Endometrial microvascular endothelial cells (primary cell): ENCODE data around the gene DYNLRB1. TPM values are rescaled to one million over a fixed set of nuclear protein-coding genes. Genes with fewer than 3 reads are reported as not detected.

ENCODE experiments used
- in situ Hi-C: cut with HindIII; loops from 2 replicates; pipeline ENCODE4 v1.10.0; 2017; ENCODE audit warnings: low sequenced_read_pairs, low pct_unique_long_range_greater_than_20kb; ENCODE audit errors: inconsistent ontology term
- total RNA-seq: library from RNA; depleted of rRNA; stranded (reverse); fragments of >200 nt; gene quantifications from one replicate; pipeline ENCODE4 v1.2.3, GENCODE V29; 2015; ENCODE audit errors: inconsistent ontology term

The DYNLRB1 gene
- total RNA-seq, 1 donor from 2014 or later: 137 TPM

DNA sequence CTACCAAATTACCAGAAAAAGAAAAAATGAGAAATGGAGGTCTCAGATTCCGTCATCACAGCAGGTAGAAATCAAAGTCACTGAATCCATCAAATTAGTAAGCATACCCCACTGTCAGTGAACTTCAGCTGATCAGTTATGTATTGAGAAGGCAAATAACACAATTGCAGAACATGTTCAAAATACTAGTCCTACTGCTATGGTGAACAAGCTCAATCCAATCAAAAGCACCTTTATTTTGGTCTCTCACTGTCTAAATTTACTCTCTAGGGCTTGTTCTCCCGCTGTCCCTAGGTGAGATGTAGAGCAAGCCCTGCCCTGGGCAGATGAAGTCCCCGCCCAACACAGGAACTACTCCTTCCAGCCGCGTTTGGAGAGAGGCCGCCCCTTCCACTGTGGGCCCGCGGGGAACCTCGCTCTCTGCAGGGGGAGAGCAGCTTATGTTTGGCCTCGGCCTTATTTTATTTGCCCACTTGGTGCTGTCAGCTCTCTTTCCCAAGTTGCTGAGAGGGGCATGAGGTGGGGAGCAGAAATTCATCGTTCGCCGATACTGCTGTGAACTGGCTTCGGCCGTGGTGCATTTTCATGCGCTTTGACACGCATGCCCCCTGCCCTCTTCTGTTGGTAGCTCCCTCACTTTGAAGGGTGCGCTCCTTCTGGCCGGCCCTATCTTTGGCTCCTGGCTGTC lies 28.0 kb downstream of the DYNLRB1 start:
- in situ Hi-C loops: no loop called here

GRCh38 chr20:34546751-34547181 lies 30.5 kb downstream of the DYNLRB1 start:
- in situ Hi-C loops: no loop called here

DNA sequence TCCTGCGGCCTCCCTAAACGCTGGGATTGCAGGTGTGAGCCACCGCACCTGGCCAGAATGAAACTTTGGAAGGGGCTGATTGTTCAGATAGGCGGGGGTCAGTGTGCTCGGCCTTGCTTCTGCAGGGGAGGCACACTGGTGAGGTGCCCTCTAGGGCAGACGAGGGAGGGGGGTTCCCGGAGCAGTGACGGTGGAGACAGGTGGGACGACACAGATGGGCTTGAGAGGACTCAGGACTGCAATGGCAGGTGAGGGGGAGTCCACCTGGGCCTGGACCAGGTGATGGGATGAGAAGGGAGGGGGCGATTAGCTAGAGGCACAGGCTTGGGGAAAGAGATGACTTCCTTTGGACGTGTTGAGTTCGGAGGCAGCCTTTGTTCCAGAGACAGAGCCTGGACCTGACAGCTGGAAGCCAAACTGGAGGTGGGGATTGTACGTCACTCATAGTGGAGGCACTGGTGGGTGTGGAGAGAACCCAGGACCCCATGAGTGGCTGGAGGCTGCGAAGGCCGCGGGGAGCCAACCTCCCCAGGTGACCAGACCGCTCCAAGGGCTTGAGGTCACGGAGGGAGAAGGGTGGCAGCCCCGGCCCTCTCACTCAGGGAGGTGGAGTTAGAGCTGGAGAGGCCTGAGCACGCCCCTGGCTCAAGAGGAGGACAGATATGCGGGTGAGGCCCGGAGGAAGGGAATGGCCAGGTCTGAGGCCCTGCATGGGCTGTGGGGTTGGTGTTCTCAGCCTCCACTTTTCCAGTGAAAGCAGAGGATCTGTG lies 31.8 kb downstream of the DYNLRB1 start:
- in situ Hi-C loops: no loop called here

DNA sequence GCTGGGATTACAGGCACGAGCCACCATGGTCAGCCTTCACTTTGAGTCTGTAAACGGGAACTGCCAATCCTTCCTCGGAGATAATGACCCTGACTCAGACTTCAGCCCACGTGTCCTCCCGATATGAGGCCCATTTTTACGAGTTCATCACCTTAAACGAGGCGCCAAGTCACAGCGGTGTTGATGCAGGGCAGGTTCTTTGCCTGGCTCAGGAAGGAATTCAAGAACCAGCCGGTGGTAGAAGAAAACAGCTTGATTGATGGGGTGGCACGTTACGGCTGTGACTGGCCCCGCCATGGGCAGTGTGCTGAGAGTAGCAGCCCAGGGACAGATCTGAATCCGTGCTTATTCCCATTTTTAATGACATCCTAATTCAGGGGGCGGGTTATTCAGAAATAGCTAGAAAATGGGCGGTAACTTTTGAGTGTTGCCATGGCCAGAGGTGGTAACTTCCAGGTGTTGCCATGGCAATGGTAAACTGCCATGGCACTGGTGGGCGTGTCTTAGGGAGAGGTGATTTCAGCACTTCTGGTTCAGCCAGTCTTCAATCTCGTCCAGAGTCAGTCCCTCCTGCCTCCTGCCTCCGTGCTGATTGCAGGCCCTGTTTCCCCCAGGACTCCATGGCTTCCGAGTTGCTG lies 33.2 kb downstream of the DYNLRB1 start:
- in situ Hi-C loops: no loop called here

DNA sequence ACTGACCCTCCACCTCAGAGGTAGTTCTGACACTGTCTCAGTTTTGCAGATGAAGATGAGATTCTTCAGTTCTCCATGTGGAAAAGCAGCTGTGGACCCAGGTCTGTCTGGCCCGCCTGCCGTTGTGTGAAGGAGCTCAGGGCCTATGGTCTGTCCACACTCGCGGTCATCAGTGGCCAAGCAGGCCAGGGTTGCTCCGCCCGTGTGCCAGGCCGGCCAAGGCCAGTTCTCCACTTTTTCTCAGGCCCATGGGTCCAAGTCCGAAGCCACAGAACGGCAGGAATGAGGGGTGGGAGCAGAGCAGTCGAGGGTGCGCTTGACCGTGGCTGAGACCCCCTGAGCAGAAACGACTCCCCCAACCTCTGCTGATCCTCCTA lies 33.7 kb downstream of the DYNLRB1 start:
- in situ Hi-C loops: no loop called here

GRCh38 chr20:34552569-34552968 lies 36.3 kb downstream of the DYNLRB1 start:
- in situ Hi-C loops: no loop called here

GRCh38 chr20:34553366-34553867 lies 37.2 kb downstream of the DYNLRB1 start:
- in situ Hi-C loops: no loop called here

GRCh38 chr20:34557936-34558319 lies 41.7 kb downstream of the DYNLRB1 start:
- in situ Hi-C loops: no loop called here

DNA sequence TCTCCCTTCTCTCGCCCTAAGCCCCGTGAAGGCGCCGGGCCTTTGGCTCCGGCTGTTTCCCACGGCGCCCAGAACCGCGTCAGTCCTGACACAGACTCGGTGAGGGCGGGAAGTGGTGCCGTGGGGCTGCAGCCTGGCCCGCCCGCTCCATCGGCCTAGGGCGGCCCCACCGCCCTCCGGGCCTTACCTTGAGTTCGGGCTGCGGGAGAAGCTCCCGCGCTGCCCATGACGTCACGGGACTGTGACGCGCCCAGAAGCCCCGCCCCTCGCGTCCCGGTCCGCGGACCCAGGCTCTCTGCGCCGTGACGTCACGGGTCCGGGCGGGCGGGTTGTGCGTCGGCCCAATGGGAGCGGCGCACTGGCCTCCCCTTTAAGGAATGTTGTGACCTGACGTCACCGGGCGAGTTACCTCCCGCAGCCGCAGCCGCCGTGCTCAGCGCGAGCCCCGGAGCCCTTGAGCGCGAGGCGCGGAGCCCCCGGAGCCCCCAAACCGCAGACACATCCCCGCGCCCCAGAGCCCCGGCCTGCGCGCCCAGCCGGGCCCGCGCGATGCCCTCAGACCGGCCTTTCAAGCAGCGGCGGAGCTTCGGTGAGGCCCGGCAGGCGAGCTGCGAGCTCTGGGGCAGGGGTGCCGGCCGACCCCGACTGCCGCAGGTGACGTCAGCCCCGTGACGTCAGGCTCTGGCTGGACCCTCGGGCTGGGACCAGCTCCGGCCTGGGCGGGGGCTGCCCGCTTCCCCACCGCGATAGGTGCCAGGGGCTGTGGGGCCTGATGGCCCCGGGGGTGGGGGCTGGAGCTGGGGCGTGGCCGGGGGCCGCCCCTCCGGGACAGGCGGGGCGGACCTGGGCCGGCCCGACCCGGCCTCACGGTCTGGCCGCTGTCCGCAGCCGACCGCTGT lies 42.3 kb downstream of the DYNLRB1 start, which contains the start of gene MAP1LC3A:
TSS of gene MAP1LC3A (plus strand) at position 399 of the 899 bp plus-strand sequence. CDS start at position 550, 151 bp downstream.
- in situ Hi-C loops: no loop called here

GRCh38 chr20:34559311-34560140 lies 43.3 kb downstream of the DYNLRB1 start:
- in situ Hi-C loops: no loop called here

- in situ Hi-C loops: no loop called here
These were observed 43.9 kb downstream of the DYNLRB1 start for GRCh38 chr20:34560141-34560523.

- in situ Hi-C loops: no loop called here
These were observed 44.4 kb downstream of the DYNLRB1 start for GRCh38 chr20:34560614-34561013.

- in situ Hi-C loops: no loop called here
These were observed 45.4 kb downstream of the DYNLRB1 start for GRCh38 chr20:34561661-34562060.

DNA sequence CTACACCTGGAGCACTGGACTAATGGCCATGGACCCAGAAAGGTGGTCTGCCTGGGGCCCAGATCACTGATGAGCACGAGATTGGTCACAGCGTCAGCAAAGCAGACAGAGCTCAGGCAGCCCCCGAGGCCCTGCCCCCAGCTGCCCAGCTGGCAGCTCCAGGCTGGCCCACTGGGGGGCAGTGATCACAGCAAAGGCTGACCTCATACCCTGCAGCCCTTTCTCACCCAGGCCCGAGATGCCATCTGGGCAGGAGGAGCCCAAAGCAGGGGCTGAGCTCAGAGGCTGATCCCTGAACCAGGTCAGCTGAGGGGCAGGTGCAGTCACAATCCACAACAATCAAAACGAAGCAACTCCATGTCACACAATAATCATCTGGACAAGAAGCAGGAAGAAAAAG lies 46.4 kb downstream of the DYNLRB1 start:
- in situ Hi-C loops: no loop called here

DNA sequence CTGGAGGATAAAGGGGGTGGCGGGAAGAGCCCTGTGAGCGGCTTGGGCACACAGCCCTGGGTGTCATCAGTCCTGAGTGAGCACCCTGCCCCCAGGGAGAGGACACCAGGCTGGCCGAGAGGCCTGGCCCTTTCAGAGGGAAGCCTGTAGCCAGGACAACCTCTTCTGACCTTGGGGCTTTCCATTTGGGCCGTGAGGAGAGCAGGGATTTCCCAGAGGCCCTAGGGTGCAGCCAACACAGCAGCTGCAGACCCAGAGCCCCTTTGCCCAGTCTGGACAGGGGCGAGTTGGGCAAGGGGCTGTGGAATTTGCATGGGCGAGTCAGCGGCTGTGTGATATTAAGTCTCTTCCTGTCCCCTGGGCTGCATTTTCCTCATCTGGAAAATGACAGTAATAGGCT lies 48.6 kb downstream of the DYNLRB1 start:
- in situ Hi-C loops: no loop called here

GRCh38 chr20:34566978-34567891 lies 51.0 kb downstream of the DYNLRB1 start:
- in situ Hi-C loops: no loop called here
